Ascending aorta (tissue), 2 donors: ENCODE results near the gene LEMD2. TPM values are rescaled to one million over a fixed set of nuclear protein-coding genes. Genes with fewer than 3 reads are reported as not detected.
A peak's percentile ranks its signal among the peaks of the same experiment; 100 is the strongest.
"Not testable (repeated sequence)": the region's sequence is repeated elsewhere in the genome, so short reads cannot be mapped to it uniquely, and the experiment has no call there.

Experiments used
- DNase-seq, 2 donors: peaks; one replicate each; pipeline ENCODE4 v3.0.0-alpha.2; 2019; ENCODE audit warnings: low spot score in 2 of 2
- H3K27ac ChIP-seq, 2 donors: fragments of 200-600 bp; sonication (generic); one replicate each; pipeline ENCODE4 v1.5.1; 2016 to 2017; ENCODE audit warnings: mild to moderate bottlenecking in 1 of 2
- H3K27me3 ChIP-seq: fragments of 200-600 bp; sonication (generic); one replicate; pipeline ENCODE4 v1.5.1; 2017
- H3K36me3 ChIP-seq, 2 donors: fragments of 200-600 bp; sonication (generic); one replicate each; pipeline ENCODE4 v1.5.1; 2016
- H3K4me1 ChIP-seq, 2 donors: fragments of 200-600 bp; sonication (generic); one replicate each; pipeline ENCODE4 v1.5.1; 2016 to 2017; ENCODE audit warnings: mild to moderate bottlenecking in 1 of 2
- H3K4me3 ChIP-seq, 2 donors: fragments of 200-600 bp; sonication (generic); one replicate each; pipeline ENCODE4 v1.5.1; 2016 to 2017; ENCODE audit warnings: mild to moderate bottlenecking in 1 of 2
- H3K9me3 ChIP-seq, 2 donors: fragments of 200-600 bp; sonication (generic); one replicate each; pipeline ENCODE4 v1.5.1; 2016
- CTCF ChIP-seq, 3 experiments: fragments of 200-600 bp in 2 of 3; fragments of 450-650 bp in 1 of 3; sonication (generic) in 2 of 3; IDR thresholded peaks; one replicate each; pipeline ENCODE4 v1.5.1; 2016 to 2019; ENCODE audit warnings: antibody characterized with exemption in 3 of 3, mild to moderate bottlenecking in 1 of 3, moderate library complexity in 1 of 3
- intact Hi-C: fragments of 100-400 bp; cut with DNase I; formaldehyde crosslinking; loops from one replicate; pipeline ENCODE4 v1.15.1; 2023
- total RNA-seq: library from RNA; depleted of rRNA; stranded (reverse); fragments of >200 nt; gene quantifications from one replicate; pipeline ENCODE4 v1.1.0, GENCODE V29; 2016

The LEMD2 gene
- 104 TPM for total RNA-seq

- Histone ChIP-seq H3K9me3 (no peaks in the 10 kb centered on the region), H3K27me3 (no peaks in the 10 kb centered on the region), H3K4me3 (peak within 1 kb of the TSS; percentile 95), H3K36me3 (peaks cover 13 to 14% of the 10 kb centered on the region in 2 donors), H3K27ac (peak within 1 kb of the TSS; percentile 97 to 98), H3K4me1 (peaks cover 13 to 29% of the 10 kb centered on the region in 2 donors)
- intact Hi-C loops: loop anchor here (1.0 to 2.0 kb wide), 3 partner anchors 18 to 204 kb away; partner anchors contain the start of gene UQCC2
- DNase-seq: peak; percentile 73 to 96
- TF ChIP-seq CTCF (IDR thresholded peaks at IDR 0.05): no peak
Measured at GRCh38 chr6:33788694-33789549, at the start of gene LEMD2. Gene LEMD2, minus strand, starts transcription at chr6:33789130. Its CDS starts 14 bp downstream, at chr6:33789116.

GRCh38 chr6:33837971-33838665 is 49.2 kb upstream of the LEMD2 start:
- no peaks in the 10 kb centered on the region for H3K27me3 ChIP-seq
- no peak for TF ChIP-seq CTCF (IDR thresholded peaks at IDR 0.05)
- H3K9me3 ChIP-seq: no peaks in the 10 kb centered on the region
- intact Hi-C loops: no loop called here
- H3K4me3 ChIP-seq: no peak overlapping the region
- no peaks in the 10 kb centered on the region for H3K4me1 ChIP-seq
- H3K27ac ChIP-seq: no peak overlapping the region
- no peaks in the 10 kb centered on the region for H3K36me3 ChIP-seq
- DNase-seq: no peak

- DNase-seq: no peak
- no peak overlapping the region for H3K4me3 ChIP-seq
- H3K4me1 ChIP-seq: no peaks in the 10 kb centered on the region
- no peak for TF ChIP-seq CTCF (IDR thresholded peaks at IDR 0.05)
- no peaks in the 10 kb centered on the region for H3K36me3 ChIP-seq
- H3K27ac ChIP-seq: no peak overlapping the region
- H3K9me3 ChIP-seq: no peaks in the 10 kb centered on the region
- H3K27me3 ChIP-seq: no peaks in the 10 kb centered on the region
- intact Hi-C loops: no loop called here
Measured at GRCh38 chr6:33836806-33837469, 48.0 kb upstream of the LEMD2 start.

GRCh38 chr6:33834401-33835392 is 45.8 kb upstream of the LEMD2 start:
- no peak for TF ChIP-seq CTCF (IDR thresholded peaks at IDR 0.05)

GRCh38 chr6:33833599-33833998 is 44.7 kb upstream of the LEMD2 start:
- no peak for DNase-seq
- intact Hi-C loops: no loop called here
- TF ChIP-seq CTCF (IDR thresholded peaks at IDR 0.05): no peak
- Histone ChIP-seq H3K9me3 (no peaks in the 10 kb centered on the region), H3K27me3 (no peaks in the 10 kb centered on the region), H3K4me1 (no peaks in the 10 kb centered on the region), H3K4me3 (no peak overlapping the region), H3K27ac (no peak overlapping the region), H3K36me3 (no peaks in the 10 kb centered on the region)

More at GRCh38 chr6:33834401-33835392, 45.8 kb upstream of the LEMD2 start:
- Histone ChIP-seq H3K9me3 (no peaks in the 10 kb centered on the region), H3K36me3 (no peaks in the 10 kb centered on the region), H3K27ac (no peak overlapping the region), H3K27me3 (no peaks in the 10 kb centered on the region), H3K4me3 (no peak overlapping the region), H3K4me1 (no peaks in the 10 kb centered on the region)
- intact Hi-C loops: no loop called here
- no peak for DNase-seq

GRCh38 chr6:33832831-33833230 is 43.9 kb upstream of the LEMD2 start:
- H3K9me3 ChIP-seq, H3K4me1 ChIP-seq, H3K27ac ChIP-seq, DNase-seq, H3K27me3 ChIP-seq, H3K36me3 ChIP-seq, intact Hi-C loops, H3K4me3 ChIP-seq: not testable (repeated sequence)

GRCh38 chr6:33831725-33832124 is 42.8 kb upstream of the LEMD2 start:
- intact Hi-C loops, H3K4me1 ChIP-seq, H3K9me3 ChIP-seq, DNase-seq, H3K36me3 ChIP-seq, H3K4me3 ChIP-seq, H3K27ac ChIP-seq, H3K27me3 ChIP-seq: not testable (repeated sequence)
